B cell (primary cell): ENCODE results near the gene SLC26A1. TPM values are rescaled to one million over a fixed set of nuclear protein-coding genes. Genes with fewer than 3 reads are reported as not detected.

Source experiments
- polyA plus RNA-seq: library from polyadenylated mRNA; depleted of rRNA; stranded (reverse); fragments of >200 nt; gene quantifications from 2 replicates; pipeline ENCODE4 v1.2.3, GENCODE V29; 2012
- total RNA-seq, 2 donors: library from RNA; stranded (reverse); fragments of 120-200 nt in 1 of 2; gene quantifications; 1 replicate in 1 of 2; 2 replicates in 1 of 2; pipeline versions ENCODE4 v1.2.3 to v1.2.4, GENCODE V29; 2013 to 2022

Gene SLC26A1
- total and polyA plus RNA-seq, 2 donors (not counting 1 experiment from before 2014, with no cell fraction given): 0.03 to 1.1 TPM

Other genes starting within 250 kb of the SLC26A1 start
- gene CPLX1, start 167.3 kb downstream of the SLC26A1 start, total RNA-seq: not detected in 2 replicates
- 0.37 TPM in 1 of 2 replicates, not detected in the other for gene CPLX1, start 167.3 kb downstream of the SLC26A1 start, polyA plus RNA-seq
- 283 and 302 TPM in 2 replicates for gene GAK, start 61.1 kb downstream of the SLC26A1 start, total RNA-seq
- 113 and 134 TPM in 2 replicates for gene GAK, start 61.1 kb downstream of the SLC26A1 start, polyA plus RNA-seq
- 44.4 and 47.9 TPM in 2 replicates for gene TMEM175, start 60.9 kb downstream of the SLC26A1 start, total RNA-seq
- gene TMEM175, start 60.9 kb downstream of the SLC26A1 start, polyA plus RNA-seq: 432 and 546 TPM in 2 replicates
- 30.4 and 34.9 TPM in 2 replicates for gene DGKQ, start 19.8 kb downstream of the SLC26A1 start, total RNA-seq
- 21.7 and 22.6 TPM in 2 replicates for gene DGKQ, start 19.8 kb downstream of the SLC26A1 start, polyA plus RNA-seq
- gene IDUA, start 6.4 kb downstream of the SLC26A1 start, total RNA-seq: 57.8 and 67.4 TPM in 2 replicates
- 51.8 and 57.0 TPM in 2 replicates for gene IDUA, start 6.4 kb downstream of the SLC26A1 start, polyA plus RNA-seq
- gene FGFRL1, start 18.2 kb upstream of the SLC26A1 start, total RNA-seq: 28.5 and 28.9 TPM in 2 replicates
- 24.1 and 33.8 TPM in 2 replicates for gene FGFRL1, start 18.2 kb upstream of the SLC26A1 start, polyA plus RNA-seq
- gene RNF212, start 120.2 kb upstream of the SLC26A1 start, total RNA-seq: 3.8 and 5.9 TPM in 2 replicates
- gene RNF212, start 120.2 kb upstream of the SLC26A1 start, polyA plus RNA-seq: 2.1 TPM in 2 replicates
- gene SPON2, start 179.2 kb upstream of the SLC26A1 start, total RNA-seq: 3.8 and 5.3 TPM in 2 replicates
- gene SPON2, start 179.2 kb upstream of the SLC26A1 start, polyA plus RNA-seq: 5.1 and 7.9 TPM in 2 replicates